Sigmoid colon (tissue), 7 donors: ENCODE measurements around the gene FBXL5. TPM values are rescaled to one million over a fixed set of nuclear protein-coding genes. Genes with fewer than 3 reads are reported as not detected.

Experiments used
- DNase-seq: peaks from one replicate; pipeline ENCODE4 v3.0.0-alpha.2; 2019
- H3K27ac ChIP-seq, 4 donors: fragments of 200-600 bp; sonication (generic); one replicate each; pipeline ENCODE4 v1.5.1; 2016 to 2019; ENCODE audit warnings: mild to moderate bottlenecking in 1 of 4
- H3K27me3 ChIP-seq, 3 donors: fragments of 200-600 bp; sonication (generic); one replicate each; pipeline ENCODE4 v1.5.1; 2019; ENCODE audit warnings: mild to moderate bottlenecking in 1 of 3
- H3K36me3 ChIP-seq, 4 donors: fragments of 200-600 bp; sonication (generic); one replicate each; pipeline ENCODE4 v1.5.1; 2016 to 2019
- H3K4me1 ChIP-seq, 4 donors: fragments of 200-600 bp; sonication (generic); one replicate each; pipeline ENCODE4 v1.5.1; 2017 to 2019
- H3K4me3 ChIP-seq, 4 donors: fragments of 200-600 bp; sonication (generic); one replicate each; pipeline ENCODE4 v1.5.1; 2017 to 2019; ENCODE audit warnings: mild to moderate bottlenecking in 2 of 4, moderate library complexity in 1 of 4
- H3K9me3 ChIP-seq, 4 donors: fragments of 200-600 bp in 3 of 4; sonication (generic) in 3 of 4; one replicate each; pipeline versions ENCODE4 v1.5.1 to v1.6.1; 2013 to 2019
- EP300 ChIP-seq, 4 donors: sonication (generic); formaldehyde crosslinking; IDR thresholded peaks; one replicate each; pipeline ENCODE4 v1.6.1; 2017; ENCODE audit warnings: antibody characterized with exemption in 4 of 4
- POLR2A ChIP-seq, 2 donors: fragments of 450-650 bp; IDR thresholded peaks; one replicate each; pipeline ENCODE4 v1.6.1; 2016; ENCODE audit warnings: antibody characterized with exemption in 2 of 2, mild to moderate bottlenecking in 2 of 2, moderate library complexity in 2 of 2
- POLR2AphosphoS5 ChIP-seq, 4 donors: sonication (generic); formaldehyde crosslinking; IDR thresholded peaks; one replicate each; pipeline ENCODE4 v1.6.1; 2017; ENCODE audit warnings: antibody characterized with exemption in 4 of 4
- WGBS, 2 donors: extraction: QIAGEN DNeasy Blood & Tissue Kit; methylation state at CpG; one replicate each; pipeline ENCODE4 v1.1.7; 2013; 5-methylcytosine and 5-hydroxymethylcytosine counted together
- intact Hi-C: fragments of 100-400 bp; cut with DNase I; formaldehyde crosslinking; loops from one replicate; pipeline ENCODE4 v1.15.1; 2023
- polyA plus RNA-seq, 3 donors: library from polyadenylated mRNA; stranded (reverse); fragments of 200-250 nt; gene quantifications; one replicate each; pipeline ENCODE4 v1.2.3, GENCODE V29; 2013
- total RNA-seq, 4 donors: library from RNA; depleted of rRNA; stranded (reverse); fragments of >200 nt; gene quantifications; one replicate each; pipeline ENCODE4 v1.1.0, GENCODE V29; 2016
- TF ChIP-seq, protein P1 (sequence below), 4 experiments: fragments of 450-650 bp in 3 of 4; fragments of 200-600 bp in 1 of 4; IDR thresholded peaks; one replicate each; pipeline ENCODE4 v1.5.1; 2016 to 2019; ENCODE audit warnings: antibody characterized with exemption in 4 of 4, mild to moderate bottlenecking in 3 of 4, moderate library complexity in 2 of 4
- donor health status: healthy with polysubstance abuse.
- donor health status: Bipolar disorder and iron deficiency.
- donor health status: healthy.

FBXL5 gene
- total and polyA plus RNA-seq, 7 donors, result 32.9 to 271 (median 134) TPM

- Histone ChIP-seq H3K4me3 (no peak overlapping the region), H3K36me3 (peaks cover 11 to 67% (median 36%) of the 10 kb centered on the region in 4 donors), H3K9me3 (no peaks in the 10 kb centered on the region), H3K27me3 (no peaks in the 10 kb centered on the region), H3K4me1 (peaks cover 0 to 8% (median 3%) of the 10 kb centered on the region in 4 donors), H3K27ac (no peak overlapping the region)
- intact Hi-C loops, result no loop called here
- 93 to 95% methylated on average over 4 of the region's 4 CpGs for WGBS, 2 donors
- TF ChIP-seq POLR2AphosphoS5 (IDR thresholded peaks at IDR 0.05) (no peak), EP300 (IDR thresholded peaks at IDR 0.05) (no peak), POLR2A (IDR thresholded peaks at IDR 0.05) (no peak)
- TF ChIP-seq, protein P1, sequence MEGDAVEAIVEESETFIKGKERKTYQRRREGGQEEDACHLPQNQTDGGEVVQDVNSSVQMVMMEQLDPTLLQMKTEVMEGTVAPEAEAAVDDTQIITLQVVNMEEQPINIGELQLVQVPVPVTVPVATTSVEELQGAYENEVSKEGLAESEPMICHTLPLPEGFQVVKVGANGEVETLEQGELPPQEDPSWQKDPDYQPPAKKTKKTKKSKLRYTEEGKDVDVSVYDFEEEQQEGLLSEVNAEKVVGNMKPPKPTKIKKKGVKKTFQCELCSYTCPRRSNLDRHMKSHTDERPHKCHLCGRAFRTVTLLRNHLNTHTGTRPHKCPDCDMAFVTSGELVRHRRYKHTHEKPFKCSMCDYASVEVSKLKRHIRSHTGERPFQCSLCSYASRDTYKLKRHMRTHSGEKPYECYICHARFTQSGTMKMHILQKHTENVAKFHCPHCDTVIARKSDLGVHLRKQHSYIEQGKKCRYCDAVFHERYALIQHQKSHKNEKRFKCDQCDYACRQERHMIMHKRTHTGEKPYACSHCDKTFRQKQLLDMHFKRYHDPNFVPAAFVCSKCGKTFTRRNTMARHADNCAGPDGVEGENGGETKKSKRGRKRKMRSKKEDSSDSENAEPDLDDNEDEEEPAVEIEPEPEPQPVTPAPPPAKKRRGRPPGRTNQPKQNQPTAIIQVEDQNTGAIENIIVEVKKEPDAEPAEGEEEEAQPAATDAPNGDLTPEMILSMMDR (IDR thresholded peaks at IDR 0.05), result no peak
- DNase-seq, result no peak
Measured at GRCh38 chr4:15556511-15557092, 98.6 kb downstream of the FBXL5 start.

Other genes with a start within 250 kb of the FBXL5 start
- gene C1QTNF7, start 227.3 kb downstream of the FBXL5 start, total RNA-seq, result 10 to 100 TPM; 11.0 to 36.8 (median 18.9) TPM
- gene C1QTNF7, start 227.3 kb downstream of the FBXL5 start, polyA plus RNA-seq, result 1 to 10 TPM in 2 of 3 donors, under 1 TPM in 1; 0.46 to 2.4 (median 1.2) TPM
- gene CC2D2A, start 185.5 kb downstream of the FBXL5 start, total RNA-seq, result 100 to 1,000 TPM in 1 of 4 donors, 10 to 100 TPM in 3; 41.0 to 113 (median 51.3) TPM
- 1 to 10 TPM; 2.5 to 6.0 (median 3.8) TPM for gene CC2D2A, start 185.5 kb downstream of the FBXL5 start, polyA plus RNA-seq
- 100 to 1,000 TPM in 1 of 4 donors, 10 to 100 TPM in 3; 45.1 to 105 (median 72.2) TPM for gene FAM200B, start 26.5 kb upstream of the FBXL5 start, total RNA-seq
- 100 to 1,000 TPM in 1 of 3 donors, 10 to 100 TPM in 2; 36.4 to 101 (median 88.9) TPM for gene FAM200B, start 26.5 kb upstream of the FBXL5 start, polyA plus RNA-seq
- 10 to 100 TPM in 1 of 4 donors, 1 to 10 TPM in 3; 5.3 to 11.8 (median 6.6) TPM for gene BST1, start 47.7 kb upstream of the FBXL5 start, total RNA-seq
- 1 to 10 TPM; 4.8 to 7.4 (median 5.3) TPM for gene BST1, start 47.7 kb upstream of the FBXL5 start, polyA plus RNA-seq
- 1 to 10 TPM; 2.1 to 6.0 (median 2.7) TPM for gene CD38, start 123.0 kb upstream of the FBXL5 start, total RNA-seq
- 10 to 100 TPM in 1 of 3 donors, 1 to 10 TPM in 2; 1.2 to 11.4 (median 1.4) TPM for gene CD38, start 123.0 kb upstream of the FBXL5 start, polyA plus RNA-seq